ENCODE data around the gene DVL1. TPM values are rescaled to one million over a fixed set of nuclear protein-coding genes. Genes with fewer than 3 reads are reported as not detected.
"Not testable (repeated sequence)": the region's sequence is repeated elsewhere in the genome, so short reads cannot be mapped to it uniquely, and the experiment has no call there.

Gene DVL1
- total and polyA plus RNA-seq, 4 donors = 39.2 to 79.1 (median 62.8) TPM

GRCh38 chr1:1318131-1318652 lies 31.0 kb downstream of the DVL1 start:
- peak in 2 of 3 donors; percentile 31 to 49 for DNase-seq

GRCh38 chr1:1317420-1317819 lies 31.8 kb downstream of the DVL1 start:
- Histone ChIP-seq H3K4me3 (no peak overlapping the region), H3K4me1 (ENCODE audit: control insufficient read depth in 5 of 5, insufficient read depth in 5 of 5, low read length in 5 of 5) (peaks cover 0 to 4% (median 0%) of the 10 kb centered on the region in 5 donors), H3K9ac (ENCODE audit: insufficient read depth in 1 of 2, low read length in 2 of 2) (no peak overlapping the region), H3K9me3 (ENCODE audit: control insufficient read depth in 4 of 4, insufficient read depth in 3 of 4, low read length in 3 of 4) (no peaks in the 10 kb centered on the region), H3K27ac (ENCODE audit: low read depth in 1 of 2, low read length in 1 of 2) (peak overlapping the region in 1 of 2 donors; percentile 35), H3K27me3 (ENCODE audit: control insufficient read depth in 3 of 3, insufficient read depth in 3 of 3, low read length in 2 of 3) (no peaks in the 10 kb centered on the region), H3K36me3 (ENCODE audit: control insufficient read depth in 4 of 4, insufficient read depth in 4 of 4, low read length in 4 of 4) (peaks cover 0 to 60% (median 19%) of the 10 kb centered on the region in 4 donors)
- ATAC-seq (ENCODE audit: insufficient read depth, low FRiP score) (no peak), DNase-seq (no peak)
- no peak for TF ChIP-seq CTCF (IDR thresholded peaks at IDR 0.05; ENCODE audit: control extremely low read depth, extremely low read depth)
- 87 to 94% methylated on average over 6 of the region's 6 CpGs for WGBS, 2 donors

More at GRCh38 chr1:1318131-1318652, 31.0 kb downstream of the DVL1 start:
- peak overlapping the region in 1 of 2 donors; percentile 35 for H3K27ac ChIP-seq (ENCODE audit: low read depth in 1 of 2, low read length in 1 of 2)
- no peak overlapping the region for H3K9ac ChIP-seq (ENCODE audit: insufficient read depth in 1 of 2, low read length in 2 of 2)
- H3K9me3 ChIP-seq (ENCODE audit: control insufficient read depth in 4 of 4, insufficient read depth in 3 of 4, low read length in 3 of 4) = no peaks in the 10 kb centered on the region
- WGBS, 2 donors = 67 to 88% methylated on average over 9 of the region's 9 CpGs
- H3K36me3 ChIP-seq (ENCODE audit: control insufficient read depth in 4 of 4, insufficient read depth in 4 of 4, low read length in 4 of 4) = peaks cover 0 to 52% (median 16%) of the 10 kb centered on the region in 4 donors
- no peaks in the 10 kb centered on the region for H3K27me3 ChIP-seq (ENCODE audit: control insufficient read depth in 3 of 3, insufficient read depth in 3 of 3, low read length in 2 of 3)
- ATAC-seq (ENCODE audit: insufficient read depth, low FRiP score) = peak; percentile 66
- H3K4me3 ChIP-seq = no peak overlapping the region
- peaks cover 0 to 7% (median 2%) of the 10 kb centered on the region in 5 donors for H3K4me1 ChIP-seq (ENCODE audit: control insufficient read depth in 5 of 5, insufficient read depth in 5 of 5, low read length in 5 of 5)
- no peak for TF ChIP-seq CTCF (IDR thresholded peaks at IDR 0.05; ENCODE audit: control extremely low read depth, extremely low read depth)

GRCh38 chr1:1316199-1316598 lies 33.0 kb downstream of the DVL1 start:
- ATAC-seq (ENCODE audit: insufficient read depth, low FRiP score); H3K4me1 ChIP-seq (ENCODE audit: control insufficient read depth in 5 of 5, insufficient read depth in 5 of 5, low read length in 5 of 5); H3K9ac ChIP-seq (ENCODE audit: insufficient read depth in 1 of 2, low read length in 2 of 2); DNase-seq; H3K9me3 ChIP-seq (ENCODE audit: control insufficient read depth in 4 of 4, insufficient read depth in 3 of 4, low read length in 3 of 4); H3K4me3 ChIP-seq; H3K27me3 ChIP-seq (ENCODE audit: control insufficient read depth in 3 of 3, insufficient read depth in 3 of 3, low read length in 2 of 3); H3K27ac ChIP-seq (ENCODE audit: low read depth in 1 of 2, low read length in 1 of 2): not testable (repeated sequence)
- 93 to 97% methylated on average over 8 of the region's 8 CpGs for WGBS, 2 donors
- peaks cover 0 to 65% (median 23%) of the 10 kb centered on the region in 4 donors for H3K36me3 ChIP-seq (ENCODE audit: control insufficient read depth in 4 of 4, insufficient read depth in 4 of 4, low read length in 4 of 4)

GRCh38 chr1:1315435-1315954 lies 33.7 kb downstream of the DVL1 start:
- no peak for ATAC-seq (ENCODE audit: insufficient read depth, low FRiP score)
- Histone ChIP-seq H3K4me1 (ENCODE audit: control insufficient read depth in 5 of 5, insufficient read depth in 5 of 5, low read length in 5 of 5) (no peaks in the 10 kb centered on the region), H3K9me3 (ENCODE audit: control insufficient read depth in 4 of 4, insufficient read depth in 3 of 4, low read length in 3 of 4) (no peaks in the 10 kb centered on the region), H3K4me3 (no peak overlapping the region), H3K27me3 (ENCODE audit: control insufficient read depth in 3 of 3, insufficient read depth in 3 of 3, low read length in 2 of 3) (no peaks in the 10 kb centered on the region), H3K9ac (ENCODE audit: insufficient read depth in 1 of 2, low read length in 2 of 2) (no peak overlapping the region), H3K27ac (ENCODE audit: low read depth in 1 of 2, low read length in 1 of 2) (no peak overlapping the region), H3K36me3 (ENCODE audit: control insufficient read depth in 4 of 4, insufficient read depth in 4 of 4, low read length in 4 of 4) (peaks cover 0 to 67% (median 24%) of the 10 kb centered on the region in 4 donors)
- no peak for DNase-seq
- TF ChIP-seq CTCF (IDR thresholded peaks at IDR 0.05; ENCODE audit: control extremely low read depth, extremely low read depth) = no peak
- 80 to 88% methylated on average over 19 to 23 of the region's 26 CpGs for WGBS, 2 donors

All from lung (tissue), 12 donors.